Stimulated activated CD8-positive, alpha-beta memory T cell treated with anti-CD3 and anti-CD28 coated beads, Interleukin-15, amount 100 ng/mL, for 48 hours (primary cell): Measurements from ENCODE around the gene KIRREL2.
"Not testable (repeated sequence)": the region's sequence is repeated elsewhere in the genome, so short reads cannot be mapped to it uniquely, and the experiment has no call there.

Source experiments
- DNase-seq, 2 donors: peaks; one replicate each; pipeline ENCODE4 v3.0.0-alpha.2; 2020; ENCODE audit warnings: low read depth in 2 of 2

KIRREL2 gene

GRCh38 chr19:35869327-35870123, 12.8 kb downstream of the KIRREL2 start:
- DNase-seq, result peak; percentile 78 to 86

- DNase-seq, result peak in 1 of 2 donors; percentile 58
Measured at GRCh38 chr19:35870124-35870736, 13.5 kb downstream of the KIRREL2 start.

GRCh38 chr19:35870798-35871197, 14.1 kb downstream of the KIRREL2 start:
- DNase-seq, result no peak

- DNase-seq, result no peak
Measured at GRCh38 chr19:35871611-35872010, 14.9 kb downstream of the KIRREL2 start.

GRCh38 chr19:35872180-35872579, 15.5 kb downstream of the KIRREL2 start:
- no peak for DNase-seq

- DNase-seq, result no peak
Measured at GRCh38 chr19:35874392-35874930, 17.8 kb downstream of the KIRREL2 start.

GRCh38 chr19:35879068-35879467, 22.4 kb downstream of the KIRREL2 start:
- DNase-seq, result no peak

- DNase-seq, result peak; percentile 75 to 78
Measured at GRCh38 chr19:35879770-35880317, 23.1 kb downstream of the KIRREL2 start.

GRCh38 chr19:35882114-35882832, 25.6 kb downstream of the KIRREL2 start:
- DNase-seq, result no peak

GRCh38 chr19:35883882-35884281, 27.2 kb downstream of the KIRREL2 start:
- no peak for DNase-seq

- no peak for DNase-seq
Measured at GRCh38 chr19:35885225-35885738, 28.6 kb downstream of the KIRREL2 start.

GRCh38 chr19:35885904-35886303, 29.2 kb downstream of the KIRREL2 start:
- DNase-seq, result no peak

- DNase-seq, result no peak
Measured at GRCh38 chr19:35887197-35887596, 30.5 kb downstream of the KIRREL2 start.

- no peak for DNase-seq
Measured at GRCh38 chr19:35888398-35888797, 31.7 kb downstream of the KIRREL2 start.

GRCh38 chr19:35889370-35890112, 32.8 kb downstream of the KIRREL2 start:
- DNase-seq, result no peak

GRCh38 chr19:35890113-35890650, 33.5 kb downstream of the KIRREL2 start:
- DNase-seq, result no peak

GRCh38 chr19:35891819-35892218, 35.1 kb downstream of the KIRREL2 start:
- not testable (repeated sequence) for DNase-seq

- no peak for DNase-seq
Measured at GRCh38 chr19:35894342-35894741, 37.6 kb downstream of the KIRREL2 start.

- DNase-seq, result no peak
Measured at GRCh38 chr19:35895911-35896642, 39.4 kb downstream of the KIRREL2 start.

GRCh38 chr19:35896643-35897040, 39.9 kb downstream of the KIRREL2 start:
- no peak for DNase-seq
